DOHH2 (cell line): Measurements from ENCODE around the gene IL6R.

Source experiments
- H3F3A ChIP-seq: fragments of 200-600 bp; sonication (generic), shearing (Covaris generic); 2 replicates; pipeline ENCODE4 v1.6.0; 2016; ENCODE audit warnings: antibody characterized with exemption, mild to moderate bottlenecking; ENCODE audit not compliant: control insufficient read depth, insufficient read depth
- H3K27ac ChIP-seq: fragments of 200-600 bp; sonication (generic); 2 replicates; pipeline ENCODE4 v1.5.1; 2014; ENCODE audit warnings: low read depth, mild to moderate bottlenecking, low read length, moderate library complexity
- H3K27me3 ChIP-seq: fragments of 200-600 bp; sonication (generic); 2 replicates; pipeline ENCODE4 v1.6.1; 2014; ENCODE audit warnings: mild to moderate bottlenecking, low read length, mixed read lengths; ENCODE audit not compliant: control insufficient read depth
- H3K36me3 ChIP-seq: fragments of 200-600 bp; sonication (generic); 2 replicates; pipeline ENCODE4 v1.6.1; 2014; ENCODE audit warnings: mild to moderate bottlenecking, low read length, moderate library complexity, mixed read lengths; ENCODE audit not compliant: control insufficient read depth
- H3K4me1 ChIP-seq: fragments of 200-600 bp; sonication (generic); 2 replicates; pipeline ENCODE4 v1.6.1; 2014; ENCODE audit warnings: mild to moderate bottlenecking, low read length, mixed read lengths; ENCODE audit not compliant: control insufficient read depth
- H3K4me2 ChIP-seq: fragments of 200-600 bp; sonication (generic); 2 replicates; pipeline ENCODE4 v1.6.0; 2014; ENCODE audit warnings: mild to moderate bottlenecking, low read length, moderate library complexity
- H3K4me3 ChIP-seq: fragments of 200-600 bp; sonication (generic); 2 replicates; pipeline ENCODE4 v1.5.1; 2014; ENCODE audit warnings: mild to moderate bottlenecking, low read length, mixed read lengths
- H3K79me2 ChIP-seq: fragments of 200-600 bp; sonication (generic); 2 replicates; pipeline ENCODE4 v1.6.1; 2014; ENCODE audit warnings: mild to moderate bottlenecking, low read length, mixed read lengths; ENCODE audit not compliant: control insufficient read depth
- H3K9me2 ChIP-seq: fragments of 200-600 bp; sonication (generic); replicated peaks from 2 replicates; pipeline ENCODE4 v1.6.1; 2014; ENCODE audit warnings: mild to moderate bottlenecking, low read length, mixed read lengths; ENCODE audit not compliant: control insufficient read depth
- H3K9me3 ChIP-seq: fragments of 200-600 bp; sonication (generic); 2 replicates; pipeline ENCODE4 v1.6.1; 2014; ENCODE audit warnings: antibody characterized with exemption, low read length, mixed read lengths; ENCODE audit not compliant: control insufficient read depth, insufficient read depth
- H4K20me1 ChIP-seq: fragments of 200-600 bp; sonication (generic); 2 replicates; pipeline ENCODE4 v1.6.0; 2014; ENCODE audit warnings: low read depth, mild to moderate bottlenecking, antibody characterized with exemption, low read length, moderate library complexity; ENCODE audit not compliant: control insufficient read depth, insufficient read depth
- CTCF ChIP-seq: fragments of 200-600 bp; sonication (generic); IDR thresholded peaks from one replicate; pipeline ENCODE4 v1.5.1; 2014; ENCODE audit warnings: antibody characterized with exemption, mild to moderate bottlenecking, low read depth, low read length; ENCODE audit not compliant: poor library complexity, severe bottlenecking
- EZH2phosphoT487 ChIP-seq: fragments of 200-600 bp; sonication (generic); IDR thresholded peaks from 2 replicates; pipeline ENCODE4 v1.6.1; 2017; ENCODE audit warnings: borderline replicate concordance, mild to moderate bottlenecking, antibody characterized with exemption, low read length, moderate library complexity, mixed read lengths

The IL6R gene

GRCh38 chr1:154384650-154385489 lies 20.3 kb upstream of the IL6R start:
- peaks cover 16% of the 10 kb centered on the region for H3K4me1 ChIP-seq
- no peaks in the 10 kb centered on the region for H3K79me2 ChIP-seq
- no peak overlapping the region for H3K27ac ChIP-seq
- H3K9me2 ChIP-seq = no peaks in the 10 kb centered on the region
- no peaks in the 10 kb centered on the region for H3F3A ChIP-seq
- H3K9me3 ChIP-seq = 0 out of 2 replicates have a peak, but pooled peaks cover 3% of the 10 kb centered on the region
- H3K27me3 ChIP-seq = no peaks in the 10 kb centered on the region
- TF ChIP-seq CTCF = no peak
- no peak for TF ChIP-seq EZH2phosphoT487
- no peak overlapping the region for H3K4me2 ChIP-seq
- H3K36me3 ChIP-seq = no peaks in the 10 kb centered on the region
- no peak overlapping the region for H3K4me3 ChIP-seq
- H4K20me1 ChIP-seq = no peaks in the 10 kb centered on the region

- peaks cover 16% of the 10 kb centered on the region for H3K4me1 ChIP-seq
- no peak for TF ChIP-seq CTCF
- no peak for TF ChIP-seq EZH2phosphoT487
- H3K36me3 ChIP-seq = no peaks in the 10 kb centered on the region
- H3K4me2 ChIP-seq = peak overlapping the region; percentile 18
- no peak overlapping the region for H3K27ac ChIP-seq
- H4K20me1 ChIP-seq = no peaks in the 10 kb centered on the region
- no peaks in the 10 kb centered on the region for H3K9me2 ChIP-seq
- no peaks in the 10 kb centered on the region for H3K79me2 ChIP-seq
- no peaks in the 10 kb centered on the region for H3K27me3 ChIP-seq
- H3K4me3 ChIP-seq = no peak overlapping the region
- no peaks in the 10 kb centered on the region for H3F3A ChIP-seq
- 0 out of 2 replicates have a peak, but pooled peaks cover 3% of the 10 kb centered on the region for H3K9me3 ChIP-seq
Observed at GRCh38 chr1:154386643-154387352, 18.3 kb upstream of the IL6R start.

- H3F3A ChIP-seq = no peaks in the 10 kb centered on the region
- H4K20me1 ChIP-seq = no peaks in the 10 kb centered on the region
- TF ChIP-seq EZH2phosphoT487 (no peak), CTCF (no peak)
- no peak overlapping the region for H3K4me2 ChIP-seq
- no peak overlapping the region for H3K27ac ChIP-seq
- no peaks in the 10 kb centered on the region for H3K36me3 ChIP-seq
- no peaks in the 10 kb centered on the region for H3K27me3 ChIP-seq
- H3K4me1 ChIP-seq = peaks cover 5% of the 10 kb centered on the region
- H3K79me2 ChIP-seq = no peaks in the 10 kb centered on the region
- H3K9me2 ChIP-seq = no peaks in the 10 kb centered on the region
- no peak overlapping the region for H3K4me3 ChIP-seq
- H3K9me3 ChIP-seq = 0 out of 2 replicates have a peak, but pooled peaks cover 3% of the 10 kb centered on the region
Observed at GRCh38 chr1:154391086-154391770, 13.9 kb upstream of the IL6R start.
